AG20443 (cell line): Measurements from ENCODE around the gene UPP2.

Source experiments
- DNase-seq: peaks from one replicate; pipeline ENCODE4 v3.0.0; 2012; ENCODE audit warnings: low spot score, mixed read lengths

The UPP2 gene

DNA sequence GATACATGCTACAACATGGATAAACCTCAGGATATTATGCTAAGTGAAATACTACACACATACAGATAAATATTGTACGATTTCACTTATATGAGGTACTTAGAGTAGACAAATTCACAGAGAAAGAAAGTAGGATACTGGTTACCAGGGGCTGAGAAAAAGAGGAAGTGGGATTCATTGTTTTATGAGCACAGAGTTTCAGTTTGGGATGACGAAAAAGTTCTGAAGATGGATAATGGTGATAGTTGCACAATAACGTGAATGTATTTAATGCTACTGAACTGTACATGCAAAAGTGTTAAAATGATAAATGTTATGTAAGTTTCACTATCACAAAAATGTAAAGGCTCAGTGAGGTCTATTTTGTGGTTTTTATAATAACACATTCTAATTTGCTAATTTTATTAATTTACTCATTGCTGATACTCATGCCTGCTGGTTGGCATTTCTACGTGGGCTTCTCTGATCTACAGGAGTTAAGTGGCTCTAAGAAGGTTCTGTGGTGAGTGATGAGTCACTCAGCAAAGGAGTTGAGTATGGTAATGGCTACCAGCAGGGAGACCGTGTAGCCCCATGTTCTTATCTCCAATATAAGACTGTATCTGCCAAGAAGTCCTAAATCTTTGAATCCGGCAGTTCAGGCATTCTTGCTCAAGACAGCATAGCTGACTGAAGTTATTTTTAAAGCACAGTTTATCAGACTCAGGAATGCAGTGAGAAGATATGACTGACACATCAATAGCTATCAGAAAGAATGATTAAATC lies 41.1 kb downstream of the UPP2 start:
- no peak for DNase-seq

GRCh38 chr2:158143703-158144360 lies 42.2 kb downstream of the UPP2 start:
- no peak for DNase-seq

DNA sequence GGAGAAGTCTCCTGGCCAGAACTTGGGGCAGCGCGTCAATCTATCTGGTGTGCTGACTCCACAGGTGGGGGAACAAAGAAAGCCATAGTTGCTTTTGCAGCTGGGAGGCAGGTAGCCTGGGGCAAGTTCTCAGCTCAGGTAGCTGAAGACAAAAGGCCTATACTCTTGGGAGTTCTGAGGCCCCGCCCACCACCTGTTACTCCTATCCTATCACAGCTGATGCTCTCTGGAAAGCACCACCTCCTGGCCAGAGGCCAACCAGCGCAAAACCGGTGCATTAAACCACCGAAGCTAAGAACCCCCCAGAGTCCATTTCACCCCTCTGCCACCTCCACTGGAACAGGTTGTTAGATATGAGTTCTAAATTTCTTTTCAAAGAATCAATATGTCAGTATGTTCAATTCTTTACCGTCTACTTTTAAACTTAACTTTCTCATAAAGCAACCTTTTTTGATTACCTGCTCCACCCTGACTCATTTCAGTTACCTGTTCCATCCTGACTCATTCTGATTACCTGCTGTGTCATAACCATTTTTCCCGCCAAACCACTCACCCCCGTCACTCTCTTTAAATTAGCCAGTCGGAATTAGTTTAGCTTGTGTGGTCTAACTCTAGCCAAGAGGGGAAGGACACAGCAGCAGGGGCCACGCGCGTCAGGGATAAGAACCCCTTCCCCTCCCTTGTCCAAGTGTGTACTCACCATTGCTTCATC lies 43.4 kb downstream of the UPP2 start:
- DNase-seq, result no peak

GRCh38 chr2:158153270-158154015 lies 51.8 kb downstream of the UPP2 start:
- DNase-seq, result no peak

GRCh38 chr2:158154596-158154995 lies 52.9 kb downstream of the UPP2 start:
- no peak for DNase-seq

GRCh38 chr2:158172719-158173118 lies 71.0 kb downstream of the UPP2 start:
- no peak for DNase-seq

DNA sequence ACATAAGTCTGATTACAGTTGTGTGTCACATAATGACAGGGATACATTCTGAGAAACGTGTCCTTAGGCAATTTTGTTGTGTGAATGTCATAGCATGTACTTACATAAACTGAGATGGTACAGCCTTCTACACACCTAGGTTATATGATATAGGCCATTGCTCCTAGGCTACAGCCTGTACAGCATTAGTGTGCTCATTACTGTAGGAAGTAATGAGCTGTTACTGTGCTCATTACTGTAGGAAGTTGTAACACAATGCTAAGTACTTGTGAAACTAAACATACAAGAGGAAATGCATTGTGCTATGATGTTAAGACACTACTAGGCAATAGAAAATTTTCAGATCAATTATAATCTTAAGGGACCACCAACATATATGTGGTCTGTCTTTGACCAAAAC lies 72.8 kb downstream of the UPP2 start:
- no peak for DNase-seq

DNA sequence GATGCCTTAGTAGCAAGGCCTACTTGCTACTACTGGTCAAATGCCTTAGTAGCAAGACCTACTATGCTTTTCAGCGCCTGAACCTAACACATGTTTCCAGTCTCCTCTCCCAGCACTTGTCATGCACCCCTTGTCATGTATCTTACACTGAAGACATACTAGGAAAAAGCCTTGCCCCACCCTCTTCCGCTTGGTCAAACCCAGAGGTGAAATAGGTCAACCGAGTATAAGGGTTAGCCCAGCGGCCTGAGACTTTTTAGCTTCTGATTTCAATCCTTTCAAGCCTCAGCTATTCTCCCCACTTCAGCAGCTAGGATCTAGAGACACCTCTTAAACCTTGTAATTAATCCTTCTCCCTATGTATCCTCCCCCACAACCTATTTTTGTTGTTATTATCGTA lies 73.3 kb downstream of the UPP2 start:
- no peak for DNase-seq

GRCh38 chr2:158178646-158179045 lies 77.0 kb downstream of the UPP2 start:
- no peak for DNase-seq

- peak; percentile 31 for DNase-seq
These were observed 78.0 kb downstream of the UPP2 start for GRCh38 chr2:158179660-158180059.

DNA sequence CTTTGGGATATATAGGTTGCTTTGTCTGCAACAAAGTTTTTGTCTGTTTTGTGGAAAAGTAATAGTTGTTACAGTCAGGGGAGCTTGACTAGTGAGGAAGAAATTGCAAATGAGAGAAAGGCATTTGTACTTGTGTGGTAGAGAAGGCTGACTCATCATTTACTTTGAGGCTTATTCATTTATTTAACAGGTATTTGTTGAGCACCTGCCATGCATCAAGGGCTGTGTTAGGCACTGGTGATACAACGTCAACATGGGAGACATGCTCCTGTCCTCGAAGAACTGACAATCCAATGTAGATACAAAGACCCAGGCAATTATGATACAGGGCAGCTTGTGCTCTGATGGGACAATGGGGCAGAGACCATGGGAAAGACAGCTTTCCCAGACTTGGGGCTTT lies 79.5 kb downstream of the UPP2 start:
- DNase-seq, result no peak

DNA sequence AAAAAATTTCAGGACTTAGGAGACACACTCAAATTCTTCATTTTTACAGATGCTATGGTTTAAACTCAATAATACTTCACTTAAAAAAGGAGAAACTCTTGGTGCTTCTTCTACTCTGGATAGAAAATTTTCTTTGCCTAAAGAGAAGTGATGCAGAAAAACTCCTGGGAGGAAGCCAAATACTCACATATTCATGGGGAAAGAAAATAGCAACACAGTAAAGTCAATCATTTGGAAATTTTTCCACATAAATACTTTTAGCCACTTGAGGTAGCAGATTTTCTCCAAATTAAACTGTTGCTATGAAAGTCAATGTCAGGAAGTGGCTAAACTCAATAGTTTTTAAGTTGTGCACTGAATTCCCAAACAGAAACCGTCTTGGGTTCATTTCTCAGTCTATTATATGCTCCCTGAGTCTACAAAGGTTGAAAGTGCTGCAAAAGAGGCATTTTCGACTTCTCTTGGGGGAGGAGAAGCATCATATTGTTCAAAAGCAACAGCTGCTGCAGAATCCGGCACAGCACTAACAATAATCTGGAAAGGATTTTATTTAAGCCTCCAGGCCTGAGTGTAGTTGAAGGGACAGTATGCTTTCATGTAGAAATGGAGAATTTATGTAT lies 81.1 kb downstream of the UPP2 start:
- DNase-seq, result no peak

- DNase-seq, result no peak
These were observed 82.3 kb downstream of the UPP2 start for GRCh38 chr2:158184001-158184400.

DNA sequence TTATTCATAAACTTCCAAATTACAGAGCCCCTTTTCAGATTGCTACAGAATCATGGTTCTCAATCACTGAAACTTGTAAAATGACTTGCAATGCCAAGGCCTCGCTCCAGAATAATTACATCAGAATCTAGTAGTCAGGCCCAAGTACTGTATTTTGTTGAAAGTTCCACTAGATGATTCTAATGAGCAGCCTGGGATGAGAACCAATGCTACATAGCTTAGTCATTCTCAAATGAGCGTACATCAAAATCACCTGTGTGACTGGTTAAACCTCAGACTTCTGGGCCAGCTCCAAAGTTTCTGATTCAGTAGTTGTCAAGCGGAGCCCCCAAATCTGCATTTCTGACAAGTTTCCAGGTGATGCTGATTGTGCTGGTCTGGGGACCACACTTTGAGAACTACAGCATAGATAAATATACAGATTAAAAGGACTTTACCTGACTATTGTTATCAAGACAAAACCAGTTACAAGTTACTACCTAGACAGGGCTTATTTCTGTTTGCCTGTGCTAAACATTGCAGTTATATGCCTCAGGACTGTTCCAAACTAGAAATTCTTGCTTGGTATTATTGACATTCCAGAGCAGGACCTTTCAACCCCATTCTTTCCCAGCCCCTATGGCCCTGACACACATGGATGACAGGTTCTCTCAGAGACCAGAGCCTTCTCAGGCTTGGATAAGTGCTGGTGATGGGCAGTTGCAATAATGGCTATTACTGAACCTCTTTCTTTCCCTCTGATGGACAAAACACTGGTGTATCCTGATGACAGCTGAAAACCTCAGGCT lies 83.1 kb downstream of the UPP2 start:
- DNase-seq, result no peak
